ENCODE data around the gene PPM1E.

DNA sequence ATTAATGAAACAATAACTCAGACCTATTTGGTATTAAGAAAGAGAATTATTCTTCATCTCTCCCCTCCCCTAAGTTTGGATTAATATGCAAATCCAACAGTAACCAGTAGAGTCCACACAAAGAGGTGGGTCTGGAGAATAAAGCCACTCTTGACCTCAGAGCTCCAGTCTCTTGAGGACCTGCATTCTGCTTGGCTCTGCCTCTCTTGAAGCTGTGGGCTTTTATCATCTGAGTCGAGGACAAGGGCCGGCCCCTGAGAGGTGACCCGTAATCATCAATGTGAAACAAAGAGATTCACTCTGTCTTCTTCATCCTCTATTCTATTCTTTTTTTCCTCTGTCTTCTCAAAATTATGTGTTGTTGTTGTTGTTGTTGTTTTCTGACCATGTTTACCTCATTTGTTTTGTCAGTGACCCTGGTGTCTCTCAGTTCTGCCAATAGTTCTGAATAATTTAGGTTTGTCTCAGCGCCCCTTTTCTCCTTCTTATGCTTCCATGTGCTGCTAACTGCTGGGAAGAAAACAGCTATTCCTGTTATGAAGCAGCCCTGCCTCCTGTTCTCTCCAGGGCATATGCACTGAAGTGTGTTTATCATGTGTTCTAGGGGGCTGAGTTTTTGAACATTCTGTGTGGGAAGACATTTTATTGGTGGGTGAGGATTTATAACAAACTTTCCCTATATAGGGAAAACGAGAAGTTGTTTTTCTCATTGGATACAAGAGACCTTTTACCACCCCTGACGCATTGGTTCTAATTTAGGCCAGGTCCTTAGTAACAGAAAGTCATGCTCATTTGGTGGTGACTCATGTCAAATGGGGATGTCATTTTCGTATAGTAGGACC lies 215.2 kb downstream of the PPM1E start:
- TF ChIP-seq, protein P1, sequence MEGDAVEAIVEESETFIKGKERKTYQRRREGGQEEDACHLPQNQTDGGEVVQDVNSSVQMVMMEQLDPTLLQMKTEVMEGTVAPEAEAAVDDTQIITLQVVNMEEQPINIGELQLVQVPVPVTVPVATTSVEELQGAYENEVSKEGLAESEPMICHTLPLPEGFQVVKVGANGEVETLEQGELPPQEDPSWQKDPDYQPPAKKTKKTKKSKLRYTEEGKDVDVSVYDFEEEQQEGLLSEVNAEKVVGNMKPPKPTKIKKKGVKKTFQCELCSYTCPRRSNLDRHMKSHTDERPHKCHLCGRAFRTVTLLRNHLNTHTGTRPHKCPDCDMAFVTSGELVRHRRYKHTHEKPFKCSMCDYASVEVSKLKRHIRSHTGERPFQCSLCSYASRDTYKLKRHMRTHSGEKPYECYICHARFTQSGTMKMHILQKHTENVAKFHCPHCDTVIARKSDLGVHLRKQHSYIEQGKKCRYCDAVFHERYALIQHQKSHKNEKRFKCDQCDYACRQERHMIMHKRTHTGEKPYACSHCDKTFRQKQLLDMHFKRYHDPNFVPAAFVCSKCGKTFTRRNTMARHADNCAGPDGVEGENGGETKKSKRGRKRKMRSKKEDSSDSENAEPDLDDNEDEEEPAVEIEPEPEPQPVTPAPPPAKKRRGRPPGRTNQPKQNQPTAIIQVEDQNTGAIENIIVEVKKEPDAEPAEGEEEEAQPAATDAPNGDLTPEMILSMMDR (IDR thresholded peaks at IDR 0.05; ENCODE audit: low read depth, low read length), result no peak
- TF ChIP-seq, protein P2, sequence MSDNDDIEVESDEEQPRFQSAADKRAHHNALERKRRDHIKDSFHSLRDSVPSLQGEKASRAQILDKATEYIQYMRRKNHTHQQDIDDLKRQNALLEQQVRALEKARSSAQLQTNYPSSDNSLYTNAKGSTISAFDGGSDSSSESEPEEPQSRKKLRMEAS (IDR thresholded peaks at IDR 0.05; ENCODE audit: low read depth, low read length), result no peak
- no peak for TF ChIP-seq MYC (IDR thresholded peaks at IDR 0.05; ENCODE audit: low read depth, low read length)
